Measurements from ENCODE around the gene LGR6.

LGR6 gene

GRCh38 chr1:202288177-202288576, 94.6 kb downstream of the LGR6 start:
- H3K4me3 ChIP-seq (ENCODE audit: low read length): no peak overlapping the region
- H2AFZ ChIP-seq (ENCODE audit: low read depth, low read length): no peak overlapping the region
- H4K20me1 ChIP-seq (ENCODE audit: insufficient read depth, low read length): no peaks in the 10 kb centered on the region
- H3K27ac ChIP-seq (ENCODE audit: low read length): no peak overlapping the region
- no peaks in the 10 kb centered on the region for H3K79me2 ChIP-seq (ENCODE audit: low read length)
- H3K36me3 ChIP-seq (replicated peaks; ENCODE audit: low read depth, low read length): no peaks in the 10 kb centered on the region
- TF ChIP-seq EZH2phosphoT487 (IDR thresholded peaks at IDR 0.05; ENCODE audit: low read depth) (no peak), CTCF (IDR thresholded peaks at IDR 0.05; ENCODE audit: low read depth, low read length) (no peak)
- peaks cover 61% of the 10 kb centered on the region for H3K27me3 ChIP-seq (ENCODE audit: low read depth, low read length)
- no peak overlapping the region for H3K4me2 ChIP-seq (ENCODE audit: low read length)
- no peaks in the 10 kb centered on the region for H3K4me1 ChIP-seq (ENCODE audit: low read length)
- no peak overlapping the region for H3K9ac ChIP-seq (ENCODE audit: low read length)
- no peaks in the 10 kb centered on the region for H3K9me3 ChIP-seq (ENCODE audit: insufficient read depth, low read length)

DNA sequence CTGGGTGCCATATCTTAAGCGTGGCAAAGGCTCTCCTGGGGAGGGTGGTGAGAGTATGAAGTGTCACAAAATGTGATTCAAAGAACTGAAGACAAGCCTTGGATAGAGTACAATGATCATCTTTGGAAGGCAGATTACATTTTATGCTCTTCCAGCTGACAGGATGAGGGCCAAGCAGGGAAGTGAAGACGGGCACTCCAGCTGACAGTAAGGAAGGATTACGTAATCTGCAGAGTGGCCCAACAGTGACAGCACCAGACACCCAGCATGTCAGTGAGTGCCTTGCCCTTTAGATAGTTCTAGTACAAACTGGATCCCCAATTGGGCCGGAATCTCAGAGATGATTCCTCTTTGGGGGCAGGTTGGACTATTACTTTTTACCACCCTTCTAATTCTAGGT, 95.4 kb downstream of the LGR6 start:
- Histone ChIP-seq H4K20me1 (ENCODE audit: insufficient read depth, low read length) (no peaks in the 10 kb centered on the region), H3K4me1 (ENCODE audit: low read length) (no peaks in the 10 kb centered on the region), H2AFZ (ENCODE audit: low read depth, low read length) (no peak overlapping the region), H3K79me2 (ENCODE audit: low read length) (no peaks in the 10 kb centered on the region), H3K9ac (ENCODE audit: low read length) (no peak overlapping the region), H3K27ac (ENCODE audit: low read length) (no peak overlapping the region), H3K4me2 (ENCODE audit: low read length) (no peak overlapping the region), H3K36me3 (replicated peaks; ENCODE audit: low read depth, low read length) (no peaks in the 10 kb centered on the region), H3K27me3 (ENCODE audit: low read depth, low read length) (peaks cover 64% of the 10 kb centered on the region), H3K9me3 (ENCODE audit: insufficient read depth, low read length) (no peaks in the 10 kb centered on the region), H3K4me3 (ENCODE audit: low read length) (no peak overlapping the region)
- TF ChIP-seq CTCF (IDR thresholded peaks at IDR 0.05; ENCODE audit: low read depth, low read length) (no peak), EZH2phosphoT487 (IDR thresholded peaks at IDR 0.05; ENCODE audit: low read depth) (no peak)

GRCh38 chr1:202291001-202291400, 97.4 kb downstream of the LGR6 start:
- H3K27me3 ChIP-seq (ENCODE audit: low read depth, low read length): peaks cover 61% of the 10 kb centered on the region
- H3K79me2 ChIP-seq (ENCODE audit: low read length): no peaks in the 10 kb centered on the region
- no peaks in the 10 kb centered on the region for H4K20me1 ChIP-seq (ENCODE audit: insufficient read depth, low read length)
- H3K27ac ChIP-seq (ENCODE audit: low read length): no peak overlapping the region
- TF ChIP-seq EZH2phosphoT487 (IDR thresholded peaks at IDR 0.05; ENCODE audit: low read depth) (no peak), CTCF (IDR thresholded peaks at IDR 0.05; ENCODE audit: low read depth, low read length) (no peak)
- no peak overlapping the region for H3K4me2 ChIP-seq (ENCODE audit: low read length)
- no peaks in the 10 kb centered on the region for H3K9me3 ChIP-seq (ENCODE audit: insufficient read depth, low read length)
- no peaks in the 10 kb centered on the region for H3K36me3 ChIP-seq (replicated peaks; ENCODE audit: low read depth, low read length)
- no peak overlapping the region for H2AFZ ChIP-seq (ENCODE audit: low read depth, low read length)
- no peak overlapping the region for H3K4me3 ChIP-seq (ENCODE audit: low read length)
- no peak overlapping the region for H3K9ac ChIP-seq (ENCODE audit: low read length)
- no peaks in the 10 kb centered on the region for H3K4me1 ChIP-seq (ENCODE audit: low read length)

GRCh38 chr1:202291961-202292712, 98.5 kb downstream of the LGR6 start:
- no peak overlapping the region for H3K27ac ChIP-seq (ENCODE audit: low read length)
- no peaks in the 10 kb centered on the region for H4K20me1 ChIP-seq (ENCODE audit: insufficient read depth, low read length)
- no peaks in the 10 kb centered on the region for H3K9me3 ChIP-seq (ENCODE audit: insufficient read depth, low read length)
- no peak overlapping the region for H3K4me3 ChIP-seq (ENCODE audit: low read length)
- no peak overlapping the region for H3K4me2 ChIP-seq (ENCODE audit: low read length)
- TF ChIP-seq CTCF (IDR thresholded peaks at IDR 0.05; ENCODE audit: low read depth, low read length): no peak
- no peak for TF ChIP-seq EZH2phosphoT487 (IDR thresholded peaks at IDR 0.05; ENCODE audit: low read depth)
- H3K36me3 ChIP-seq (replicated peaks; ENCODE audit: low read depth, low read length): no peaks in the 10 kb centered on the region
- peaks cover 70% of the 10 kb centered on the region for H3K27me3 ChIP-seq (ENCODE audit: low read depth, low read length)
- H2AFZ ChIP-seq (ENCODE audit: low read depth, low read length): no peak overlapping the region
- no peaks in the 10 kb centered on the region for H3K79me2 ChIP-seq (ENCODE audit: low read length)
- H3K4me1 ChIP-seq (ENCODE audit: low read length): no peaks in the 10 kb centered on the region
- H3K9ac ChIP-seq (ENCODE audit: low read length): no peak overlapping the region
